HG02852 (cell line): ENCODE results near the gene DDR1.

ENCODE experiments used
- ATAC-seq: cut with Tn5 transposase; IDR thresholded peaks from one replicate; pipeline ENCODE4 v1.9.1; 2021; ENCODE audit warnings: mild to moderate bottlenecking, moderate library complexity; ENCODE audit not compliant: unreplicated experiment

The DDR1 gene

GRCh38 chr6:30879684-30880427 lies 4.5 kb upstream of the DDR1 start:
- no peak for ATAC-seq

GRCh38 chr6:30880698-30881252 lies 3.5 kb upstream of the DDR1 start:
- no peak for ATAC-seq

GRCh38 chr6:30881392-30882203 lies 2.7 kb upstream of the DDR1 start:
- no peak for ATAC-seq

GRCh38 chr6:30882204-30882758 lies 2.0 kb upstream of the DDR1 start:
- no peak for ATAC-seq

DNA sequence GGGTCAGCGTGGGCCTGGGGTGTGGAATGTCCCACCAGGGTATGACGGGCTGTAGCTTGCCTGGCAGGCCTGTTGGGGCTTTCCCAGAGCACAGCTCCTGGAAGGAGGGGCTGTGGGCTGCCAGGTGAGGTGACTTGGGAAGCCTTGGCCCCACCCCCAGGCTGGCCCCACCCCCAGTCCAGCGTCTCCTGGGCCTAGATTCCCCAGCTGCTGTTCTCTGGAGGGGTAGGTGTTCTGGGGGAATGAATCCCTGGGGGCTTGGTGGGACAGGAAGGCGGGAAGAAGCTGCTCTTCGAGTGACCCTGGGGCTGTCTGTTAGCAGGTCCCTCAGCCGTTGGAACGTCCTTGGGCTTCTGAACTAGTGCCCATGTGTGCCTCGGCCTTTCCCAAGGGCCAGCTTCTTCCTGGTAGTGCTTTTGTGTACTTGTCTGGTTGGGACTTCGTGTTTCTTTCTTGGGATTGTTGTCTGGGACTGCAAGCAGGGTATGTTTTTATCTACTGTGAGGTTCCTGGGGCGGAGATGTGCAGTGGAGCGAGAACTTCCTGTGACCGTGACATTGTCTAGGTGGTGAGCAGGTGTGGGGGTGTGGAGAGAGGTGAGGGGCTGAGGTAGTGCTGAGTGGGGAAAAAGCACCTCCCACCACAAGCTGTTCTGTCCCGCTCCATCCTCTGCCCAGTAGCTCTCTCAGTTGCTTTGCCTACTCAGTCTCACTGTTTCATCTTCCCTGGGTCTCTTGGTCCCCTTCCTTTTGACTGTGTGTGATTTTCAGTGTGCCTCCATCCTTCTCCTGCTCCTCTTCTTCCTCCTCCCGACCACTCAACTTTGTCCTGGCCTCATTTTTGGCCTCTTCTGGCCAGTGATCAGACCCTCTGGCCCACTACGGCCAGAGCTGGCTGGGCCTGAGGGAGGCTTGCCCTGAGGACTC lies 1.3 kb upstream of the DDR1 start:
- no peak for ATAC-seq

- no peak for ATAC-seq
Measured at GRCh38 chr6:30884521-30885480, 482 bp downstream of the DDR1 start.

DNA sequence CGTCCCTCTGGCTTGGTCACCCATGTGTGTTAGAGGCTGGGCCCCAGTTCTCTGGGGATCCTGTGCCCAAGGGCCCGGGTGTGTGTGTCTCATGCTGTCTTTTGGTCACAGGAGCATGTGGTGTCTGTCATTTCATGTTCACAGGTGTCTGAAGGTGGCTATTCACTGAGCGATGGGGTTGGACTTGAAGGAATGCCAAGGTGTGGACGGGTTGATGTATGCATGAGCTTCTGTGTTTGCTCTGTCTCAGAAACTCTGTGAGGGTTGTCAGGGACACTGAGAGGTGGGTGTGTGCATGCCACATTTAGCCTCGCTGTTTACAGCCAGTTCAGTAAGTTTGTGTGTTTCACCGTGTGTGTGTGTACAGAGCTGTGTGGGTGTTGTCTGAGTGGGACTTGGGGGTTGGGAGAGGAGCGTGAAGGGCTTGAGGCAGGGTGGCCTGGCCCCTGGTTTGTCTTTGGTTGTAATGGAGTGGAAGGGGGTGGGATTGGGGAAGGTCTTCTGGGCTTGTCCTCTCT lies 1.2 kb downstream of the DDR1 start:
- no peak for ATAC-seq

GRCh38 chr6:30885999-30886896 lies 1.9 kb downstream of the DDR1 start:
- ATAC-seq: no peak

- no peak for ATAC-seq
Measured at GRCh38 chr6:30886897-30887255, 2.6 kb downstream of the DDR1 start.

DNA sequence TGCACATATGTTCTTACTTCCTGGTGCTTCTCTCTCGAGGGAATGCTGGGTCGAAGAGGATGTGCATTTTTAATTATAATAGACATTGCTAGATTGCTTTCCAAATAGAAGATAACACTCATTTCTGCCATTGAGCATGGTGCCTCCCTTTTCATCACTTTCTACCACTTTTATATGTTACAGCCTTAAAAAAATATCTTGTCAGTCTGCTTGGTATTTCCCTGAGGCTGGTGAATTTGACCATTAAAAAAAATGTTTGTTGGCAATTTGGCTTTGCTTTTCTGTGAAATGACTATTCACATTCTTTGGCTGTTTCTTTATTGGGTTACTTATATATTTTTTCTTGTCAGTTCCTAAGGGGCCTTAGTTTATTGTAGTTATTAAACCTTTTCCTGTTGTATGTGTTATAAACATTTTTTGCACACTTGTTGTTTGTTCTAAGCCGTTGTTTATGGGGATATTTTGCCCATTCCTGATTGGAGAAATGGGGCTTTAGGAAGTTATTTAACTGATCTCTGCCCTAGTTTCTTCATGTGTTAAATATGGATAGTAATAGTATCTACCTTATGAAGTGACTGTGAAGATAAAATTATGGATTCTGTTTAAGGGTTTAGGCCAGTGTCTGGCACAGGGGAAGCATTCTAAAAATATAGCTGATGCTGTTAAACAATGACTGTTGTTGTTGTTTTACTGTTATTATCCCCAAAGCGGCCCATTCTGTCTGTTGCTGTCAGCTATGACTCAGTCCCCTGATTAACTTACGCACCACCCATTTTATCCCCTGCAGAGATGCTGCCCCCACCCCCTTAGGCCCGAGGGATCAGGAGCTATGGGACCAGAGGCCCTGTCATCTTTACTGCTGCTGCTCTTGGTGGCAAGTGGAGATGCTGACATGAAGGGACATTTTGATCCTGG lies 3.8 kb downstream of the DDR1 start:
- ATAC-seq: no peak

- ATAC-seq: no peak
Measured at GRCh38 chr6:30888816-30889495, 4.6 kb downstream of the DDR1 start.

- ATAC-seq: no peak
Measured at GRCh38 chr6:30889496-30889885, 5.2 kb downstream of the DDR1 start.

DNA sequence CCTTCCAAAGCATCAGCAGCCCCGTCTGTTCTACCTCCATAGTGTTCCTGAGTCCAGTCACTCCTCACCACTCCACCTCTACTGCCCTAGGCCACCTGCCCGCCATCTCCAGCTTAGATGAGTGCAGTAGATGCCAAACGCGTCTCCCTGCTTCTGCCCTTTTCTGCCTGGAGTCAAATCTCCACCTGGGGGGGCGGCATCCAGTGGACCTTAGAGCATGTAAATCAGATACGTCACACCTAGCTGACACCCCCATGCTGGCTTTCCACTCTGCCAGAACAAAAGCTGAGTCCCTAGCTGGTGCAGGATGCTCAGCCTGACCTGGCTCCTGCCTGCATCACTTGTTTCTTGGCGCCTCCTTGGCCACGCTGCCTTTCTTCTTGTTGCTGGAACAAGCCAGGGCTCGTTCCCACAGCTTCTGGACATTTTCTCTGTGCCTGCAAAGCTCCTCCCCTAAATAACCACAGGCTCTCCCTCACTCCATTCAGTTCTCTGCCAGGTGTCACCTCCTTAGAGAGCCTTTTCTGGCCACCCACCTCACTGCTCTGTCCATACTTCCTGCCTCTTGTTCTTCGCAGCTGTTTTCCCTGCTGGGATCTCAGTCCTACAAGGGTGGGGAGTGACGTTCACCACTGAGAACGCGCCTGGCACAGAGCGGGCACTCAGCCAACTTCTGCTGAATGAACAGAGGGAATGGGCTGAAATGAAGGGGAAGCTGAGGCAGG lies 5.8 kb downstream of the DDR1 start:
- ATAC-seq: no peak

- ATAC-seq: no peak
Measured at GRCh38 chr6:30890646-30891449, 6.5 kb downstream of the DDR1 start.

- ATAC-seq: no peak
Measured at GRCh38 chr6:30891450-30891723, 7.1 kb downstream of the DDR1 start.
